ENCODE results near the gene ACACB.

- TF ChIP-seq, protein P1, sequence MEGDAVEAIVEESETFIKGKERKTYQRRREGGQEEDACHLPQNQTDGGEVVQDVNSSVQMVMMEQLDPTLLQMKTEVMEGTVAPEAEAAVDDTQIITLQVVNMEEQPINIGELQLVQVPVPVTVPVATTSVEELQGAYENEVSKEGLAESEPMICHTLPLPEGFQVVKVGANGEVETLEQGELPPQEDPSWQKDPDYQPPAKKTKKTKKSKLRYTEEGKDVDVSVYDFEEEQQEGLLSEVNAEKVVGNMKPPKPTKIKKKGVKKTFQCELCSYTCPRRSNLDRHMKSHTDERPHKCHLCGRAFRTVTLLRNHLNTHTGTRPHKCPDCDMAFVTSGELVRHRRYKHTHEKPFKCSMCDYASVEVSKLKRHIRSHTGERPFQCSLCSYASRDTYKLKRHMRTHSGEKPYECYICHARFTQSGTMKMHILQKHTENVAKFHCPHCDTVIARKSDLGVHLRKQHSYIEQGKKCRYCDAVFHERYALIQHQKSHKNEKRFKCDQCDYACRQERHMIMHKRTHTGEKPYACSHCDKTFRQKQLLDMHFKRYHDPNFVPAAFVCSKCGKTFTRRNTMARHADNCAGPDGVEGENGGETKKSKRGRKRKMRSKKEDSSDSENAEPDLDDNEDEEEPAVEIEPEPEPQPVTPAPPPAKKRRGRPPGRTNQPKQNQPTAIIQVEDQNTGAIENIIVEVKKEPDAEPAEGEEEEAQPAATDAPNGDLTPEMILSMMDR (conservative IDR thresholded peaks at IDR 0.05; ENCODE audit: low read depth, low read length), result no peak
- no peak for TF ChIP-seq EZH2 (IDR thresholded peaks at IDR 0.05; ENCODE audit: borderline replicate concordance, low read depth, low read length, poor library complexity, severe bottlenecking)
These were observed 24.2 kb downstream of the ACACB start for GRCh38 chr12:109140560-109140959.

Measured in A673 (cell line).